Stimulated activated CD4-positive, alpha-beta T cell treated with anti-CD3 and anti-CD28 coated beads, Interleukin-2, amount 100 ng/mL, for 24 hours (primary cell): ENCODE results near the gene IGF2R.
"Not testable (repeated sequence)": the region's sequence is repeated elsewhere in the genome, so short reads cannot be mapped to it uniquely, and the experiment has no call there.

Source experiments
- DNase-seq, 2 donors: peaks; one replicate each; pipeline ENCODE4 v3.0.0-alpha.2; 2020

IGF2R gene

DNA sequence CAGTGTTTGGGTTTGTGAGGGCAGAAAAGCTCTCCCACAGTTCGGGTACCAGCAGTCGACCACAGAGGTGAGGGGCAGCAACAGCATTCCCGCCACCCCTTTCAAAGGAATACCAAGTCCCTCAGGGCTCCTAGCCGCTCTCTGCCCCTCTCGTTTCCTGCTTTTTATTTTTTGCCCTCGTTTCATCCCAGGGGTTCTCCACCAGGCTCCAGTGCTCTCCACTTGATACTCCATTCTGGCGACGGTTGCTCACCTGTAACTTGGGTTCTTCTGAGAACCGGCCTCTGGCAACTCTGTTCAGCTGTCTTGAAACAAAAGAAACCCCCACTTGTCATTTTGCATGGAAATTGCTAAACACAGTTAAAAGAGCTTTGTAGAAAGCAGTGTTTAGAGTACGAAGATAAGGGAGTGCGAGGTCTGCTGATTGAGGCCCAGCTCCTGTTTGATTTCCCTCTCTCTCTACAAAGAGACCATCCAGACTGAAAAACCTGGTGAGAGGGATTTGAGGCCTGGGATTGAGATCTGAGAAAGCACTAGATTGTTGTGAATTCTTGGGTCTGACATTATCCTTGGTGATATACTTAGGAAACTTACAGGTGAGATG, 28.7 kb downstream of the IGF2R start:
- DNase-seq = no peak

DNA sequence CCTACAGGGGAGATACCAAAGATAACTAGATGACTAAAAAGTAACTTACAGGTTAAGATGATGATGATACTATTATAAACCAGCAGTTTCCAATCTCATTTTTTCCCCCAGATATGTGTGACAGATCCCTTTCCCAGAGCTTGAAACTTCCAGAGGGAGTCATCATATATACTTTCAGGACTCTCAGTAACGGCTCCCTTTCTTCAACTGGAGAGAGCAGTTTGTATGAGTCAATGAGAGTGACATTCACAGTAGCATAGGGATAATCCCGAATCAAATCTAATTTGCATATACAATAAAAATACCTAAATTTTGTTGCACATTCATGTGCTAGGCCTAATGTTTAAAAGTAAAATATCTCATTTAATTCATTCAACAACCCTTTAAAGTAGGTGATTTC, 29.7 kb downstream of the IGF2R start:
- DNase-seq = no peak

DNA sequence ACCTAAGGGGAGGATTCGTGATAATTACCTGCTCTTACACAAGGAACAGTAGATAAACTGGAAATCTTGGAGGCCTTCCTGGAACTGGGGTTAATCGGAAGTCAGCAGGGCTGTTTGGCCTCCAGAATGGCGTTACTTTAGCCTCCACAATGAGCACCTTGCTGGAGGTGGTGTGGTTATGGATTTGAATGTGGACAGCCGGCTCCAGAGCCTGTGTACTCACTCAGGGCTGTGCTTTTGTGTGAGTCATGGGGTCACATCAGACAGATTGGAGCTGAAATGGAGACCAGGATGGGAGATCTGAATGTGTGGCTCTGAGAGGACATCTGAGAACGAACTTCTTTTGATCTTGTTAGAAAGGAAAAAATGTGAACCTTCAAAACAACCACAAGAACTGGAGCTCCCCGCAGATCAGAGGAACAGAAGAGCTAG, 30.4 kb downstream of the IGF2R start:
- no peak for DNase-seq

DNA sequence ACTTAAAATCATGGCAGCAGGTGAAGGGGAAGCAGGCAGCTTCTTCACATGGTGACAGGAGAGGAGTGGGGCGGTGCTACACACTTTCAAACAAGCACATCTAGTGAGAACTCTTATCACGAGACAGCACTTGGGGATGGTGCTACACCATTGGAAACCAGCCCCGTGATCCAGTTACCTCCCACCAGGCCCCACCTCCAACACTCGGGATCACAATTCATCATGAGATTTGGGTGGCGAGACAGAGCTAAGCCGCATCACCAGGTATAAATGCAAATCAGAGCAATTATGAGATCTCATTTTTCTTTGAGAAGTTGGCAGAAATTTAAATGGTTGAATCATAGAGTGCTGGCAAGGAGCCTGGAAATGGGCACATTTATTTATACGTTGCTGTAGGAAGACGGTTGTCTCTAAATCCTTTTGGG, 31.4 kb downstream of the IGF2R start:
- no peak for DNase-seq

DNA sequence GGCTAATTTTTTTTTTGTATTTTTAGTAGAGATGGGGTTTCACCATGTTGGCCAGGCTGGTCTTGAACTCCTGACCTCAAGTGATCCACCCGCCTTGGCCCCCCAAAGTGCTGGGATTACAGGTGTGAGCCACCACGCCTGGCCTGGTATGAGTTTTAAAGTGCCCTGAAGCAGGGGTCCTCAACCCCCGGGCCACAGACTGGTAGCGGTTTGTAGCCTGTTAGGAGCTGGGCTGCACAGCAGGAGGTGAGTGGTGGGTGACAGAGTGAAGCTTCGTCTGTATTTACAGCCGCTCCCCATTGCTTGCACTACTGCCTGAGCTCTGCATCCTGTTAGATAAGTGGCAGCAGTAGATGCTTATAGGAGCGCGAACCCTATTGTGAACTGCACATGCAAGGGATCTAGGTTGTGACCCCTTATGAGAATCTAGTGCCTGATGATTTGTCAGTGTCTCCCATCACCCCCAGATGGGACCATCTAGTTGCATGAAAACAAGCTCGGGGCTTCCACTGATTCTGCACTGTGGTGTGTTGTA, 32.1 kb downstream of the IGF2R start:
- DNase-seq = not testable (repeated sequence)

GRCh38 chr6:160002882-160003281, 34.0 kb downstream of the IGF2R start:
- DNase-seq = no peak

- DNase-seq = no peak
Measured at GRCh38 chr6:160004018-160004417, 35.1 kb downstream of the IGF2R start.

DNA sequence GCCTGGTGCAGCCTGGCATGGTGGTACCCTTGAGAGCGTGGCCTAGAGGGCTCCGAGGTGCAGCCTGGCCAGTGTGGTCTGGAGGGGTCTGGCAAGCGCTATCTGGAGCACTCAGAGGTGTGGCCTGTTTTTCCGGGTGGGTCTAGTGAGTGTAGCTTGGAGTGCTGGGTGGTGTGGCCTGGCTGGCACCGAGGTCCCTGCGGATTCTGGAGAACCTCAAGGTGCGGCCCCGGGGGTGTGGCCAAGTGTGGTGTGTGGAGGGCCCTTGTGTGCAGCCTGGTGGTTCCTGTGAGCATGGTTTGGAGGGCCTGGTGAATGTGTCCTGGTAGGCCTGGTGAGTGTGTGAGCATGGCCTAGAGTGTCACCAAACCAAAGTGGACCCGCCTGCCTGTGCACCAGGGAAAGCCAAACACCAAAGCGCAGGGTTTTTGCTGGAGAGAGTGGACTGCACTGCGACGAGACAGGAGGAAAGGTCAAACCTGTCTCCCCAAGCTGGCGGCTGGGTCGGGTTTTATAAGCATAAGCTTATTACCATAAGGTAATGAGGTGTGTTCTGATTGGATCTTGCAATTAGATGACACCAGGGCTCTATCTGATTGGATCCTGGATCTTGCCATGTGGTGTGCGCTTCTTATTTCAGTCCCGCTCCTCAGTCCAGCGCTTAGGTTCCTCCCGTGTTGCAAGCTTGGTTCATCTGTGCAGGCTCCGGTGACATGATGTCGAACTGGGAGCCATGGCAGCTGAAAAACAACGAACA, 35.7 kb downstream of the IGF2R start:
- DNase-seq = no peak

DNA sequence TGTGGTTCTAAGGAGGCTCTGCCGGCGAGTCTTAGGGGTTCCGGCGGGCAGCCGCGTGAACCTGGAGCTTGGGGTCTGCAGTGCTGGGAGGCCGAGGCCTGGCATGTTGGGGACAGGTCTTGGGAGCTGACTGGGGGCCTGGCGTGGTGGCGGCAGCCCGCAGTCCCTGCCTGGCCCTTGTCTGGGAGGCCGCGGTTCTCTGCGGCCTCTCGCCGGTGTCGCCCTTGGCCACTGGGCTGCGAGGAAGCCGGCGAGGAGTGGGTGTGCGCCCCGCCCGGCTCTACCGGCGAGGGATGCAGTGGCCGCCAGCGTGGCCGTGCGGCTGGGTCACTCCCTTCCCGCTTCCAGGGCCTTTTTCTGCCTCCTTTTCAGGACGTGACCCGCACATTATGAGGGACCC, 36.3 kb downstream of the IGF2R start:
- no peak for DNase-seq

- DNase-seq = no peak
Measured at GRCh38 chr6:160005861-160006540, 37.1 kb downstream of the IGF2R start.

DNA sequence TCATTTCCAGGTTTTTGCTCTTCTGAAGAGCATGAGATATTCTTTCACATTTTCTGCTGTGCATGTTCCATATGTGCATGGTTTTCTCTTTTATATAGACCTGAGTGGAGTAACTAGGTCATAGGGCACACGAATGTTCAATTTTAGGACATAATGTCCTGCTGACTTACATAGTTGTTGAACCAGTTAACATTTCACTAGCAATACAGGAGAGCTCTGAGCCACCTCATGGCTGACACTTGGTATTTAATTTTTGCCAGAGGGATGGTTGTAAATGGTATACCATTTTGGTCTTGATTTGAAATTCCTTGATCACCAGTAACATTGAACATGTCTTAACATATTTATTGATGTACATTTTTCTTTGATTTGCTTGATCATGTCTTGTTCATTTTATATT, 38.3 kb downstream of the IGF2R start:
- DNase-seq = no peak

GRCh38 chr6:160007611-160008010, 38.7 kb downstream of the IGF2R start:
- DNase-seq = no peak

GRCh38 chr6:160010067-160010466, 41.2 kb downstream of the IGF2R start:
- no peak for DNase-seq

GRCh38 chr6:160013987-160014868, 45.3 kb downstream of the IGF2R start:
- DNase-seq = no peak

- DNase-seq = no peak
Measured at GRCh38 chr6:160014869-160015182, 45.9 kb downstream of the IGF2R start.

DNA sequence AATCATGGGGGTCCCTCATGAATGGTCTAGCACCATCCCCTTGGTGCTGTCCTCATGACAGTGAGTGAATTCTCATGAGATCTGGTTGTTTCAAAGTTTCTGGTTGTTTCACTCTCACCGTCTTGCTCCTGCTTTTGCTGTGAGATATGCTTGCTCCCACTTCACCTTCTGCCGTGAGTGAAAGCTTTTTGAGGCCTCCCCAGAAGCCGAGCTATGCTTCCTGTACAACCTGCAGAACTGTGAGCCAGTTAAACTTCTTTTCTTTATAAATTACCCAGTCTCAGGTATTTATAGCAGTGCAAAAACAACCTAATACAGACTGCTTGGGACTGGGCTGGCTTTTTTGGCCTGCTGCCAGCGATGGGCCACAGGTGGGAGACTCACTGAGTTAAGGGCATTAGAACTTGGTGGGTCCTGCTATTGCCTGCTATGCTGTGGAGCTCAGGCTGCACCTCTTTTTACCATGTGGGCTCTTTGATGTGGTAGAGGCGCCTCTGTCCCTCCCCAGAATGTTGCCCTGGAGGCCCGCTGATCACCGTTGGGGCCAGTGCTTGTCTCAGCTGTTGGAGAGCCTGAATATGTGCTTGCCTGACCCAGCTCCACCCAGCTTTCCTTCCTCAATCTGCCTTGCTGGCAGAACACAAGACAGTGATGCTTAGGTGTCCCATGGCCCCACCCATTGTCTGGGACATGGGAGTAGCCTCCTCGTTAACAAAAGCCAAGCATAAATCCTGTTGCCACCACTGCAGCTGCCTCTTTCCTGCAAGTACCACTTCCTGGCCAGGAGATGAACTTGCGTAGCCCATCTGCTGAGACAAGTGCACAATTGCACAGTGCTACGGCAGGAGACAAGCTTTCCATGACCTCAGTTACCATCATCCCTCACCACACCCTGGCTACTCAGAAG, 47.1 kb downstream of the IGF2R start:
- DNase-seq = peak in 1 of 2 donors; percentile 28

- DNase-seq = no peak
Measured at GRCh38 chr6:160022101-160022500, 53.2 kb downstream of the IGF2R start.

DNA sequence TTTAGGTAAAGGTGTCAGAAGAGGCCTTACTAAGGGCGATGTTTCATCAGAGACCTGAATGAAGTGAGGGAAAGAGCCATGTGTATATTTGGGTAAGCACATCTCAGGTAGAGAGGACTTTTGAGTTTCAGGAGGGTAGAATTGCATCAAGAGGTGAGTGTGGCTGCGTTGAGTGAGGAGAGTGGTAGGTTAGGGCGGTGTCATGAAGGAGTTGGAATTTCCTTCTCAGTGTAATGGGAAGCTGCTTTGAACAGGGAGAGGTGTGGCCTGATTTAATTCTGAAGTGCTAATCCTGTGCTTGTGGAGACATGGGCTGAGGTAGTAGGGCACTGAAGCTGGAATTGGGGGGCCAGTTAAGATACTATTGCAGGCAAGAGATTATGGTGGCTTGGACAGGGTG, 53.9 kb downstream of the IGF2R start:
- DNase-seq = no peak

DNA sequence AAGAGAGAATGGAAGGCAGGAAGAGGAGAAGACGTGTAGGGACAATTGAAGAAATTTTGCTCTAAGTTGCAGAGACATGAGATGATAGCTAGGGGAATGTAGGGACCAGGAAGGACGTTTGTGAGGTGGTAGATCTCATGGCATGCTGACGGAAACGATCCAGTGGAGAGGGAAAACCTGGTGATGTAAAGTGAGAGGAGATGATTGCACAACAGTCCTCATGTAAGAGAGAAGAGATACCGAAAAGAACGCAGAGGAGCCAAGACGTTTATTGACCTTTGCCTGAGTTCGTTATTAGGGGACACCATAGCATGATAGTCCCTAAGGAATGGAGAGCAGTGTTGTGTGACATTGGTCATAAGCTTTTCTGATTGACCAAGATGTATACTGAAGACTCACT, 55.3 kb downstream of the IGF2R start:
- no peak for DNase-seq

DNA sequence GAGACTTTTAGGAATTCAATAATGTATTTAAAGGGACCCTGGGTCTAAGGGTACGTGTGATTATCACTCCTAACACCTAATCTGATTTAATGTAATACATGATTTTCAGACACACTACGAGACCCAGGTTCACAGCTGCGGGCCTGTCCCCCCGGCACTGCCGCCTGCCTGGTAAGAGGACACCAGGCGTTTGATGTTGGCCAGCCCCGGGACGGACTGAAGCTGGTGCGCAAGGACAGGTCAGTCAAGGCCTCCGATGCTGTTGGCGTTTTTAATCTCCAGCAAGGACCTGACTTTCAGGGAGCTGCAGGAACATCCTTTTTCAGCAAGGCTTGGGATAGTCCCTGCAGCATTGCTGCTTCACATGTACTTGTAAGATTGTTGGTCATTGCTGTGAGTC, 58.2 kb downstream of the IGF2R start:
- no peak for DNase-seq

GRCh38 chr6:160027931-160028330, 59.0 kb downstream of the IGF2R start:
- no peak for DNase-seq
